ENCODE results near the gene ERMARD.

The ERMARD gene

DNA sequence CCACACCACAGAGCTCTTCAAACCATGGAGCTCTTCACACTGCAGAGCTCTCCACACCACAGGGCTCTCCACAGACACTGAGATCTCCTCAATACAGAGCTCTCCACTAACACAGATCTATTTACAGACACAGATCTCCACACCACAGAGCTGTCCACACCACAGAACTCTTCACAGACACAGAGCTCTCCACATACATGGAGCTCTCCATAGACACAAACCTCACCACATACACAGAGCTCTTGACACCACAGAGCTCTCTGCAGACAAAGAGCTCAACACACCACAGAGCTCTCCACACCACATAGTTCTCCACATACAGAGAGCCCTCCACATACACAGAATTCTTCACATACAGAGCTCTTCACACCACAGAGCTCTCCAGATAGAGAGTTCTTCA is 53.0 kb downstream of the ERMARD start:
- DNase-seq (ENCODE audit: extremely low read depth, low read depth): no peak
- TF ChIP-seq, protein P1, sequence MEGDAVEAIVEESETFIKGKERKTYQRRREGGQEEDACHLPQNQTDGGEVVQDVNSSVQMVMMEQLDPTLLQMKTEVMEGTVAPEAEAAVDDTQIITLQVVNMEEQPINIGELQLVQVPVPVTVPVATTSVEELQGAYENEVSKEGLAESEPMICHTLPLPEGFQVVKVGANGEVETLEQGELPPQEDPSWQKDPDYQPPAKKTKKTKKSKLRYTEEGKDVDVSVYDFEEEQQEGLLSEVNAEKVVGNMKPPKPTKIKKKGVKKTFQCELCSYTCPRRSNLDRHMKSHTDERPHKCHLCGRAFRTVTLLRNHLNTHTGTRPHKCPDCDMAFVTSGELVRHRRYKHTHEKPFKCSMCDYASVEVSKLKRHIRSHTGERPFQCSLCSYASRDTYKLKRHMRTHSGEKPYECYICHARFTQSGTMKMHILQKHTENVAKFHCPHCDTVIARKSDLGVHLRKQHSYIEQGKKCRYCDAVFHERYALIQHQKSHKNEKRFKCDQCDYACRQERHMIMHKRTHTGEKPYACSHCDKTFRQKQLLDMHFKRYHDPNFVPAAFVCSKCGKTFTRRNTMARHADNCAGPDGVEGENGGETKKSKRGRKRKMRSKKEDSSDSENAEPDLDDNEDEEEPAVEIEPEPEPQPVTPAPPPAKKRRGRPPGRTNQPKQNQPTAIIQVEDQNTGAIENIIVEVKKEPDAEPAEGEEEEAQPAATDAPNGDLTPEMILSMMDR (IDR thresholded peaks at IDR 0.05; ENCODE audit: low read depth, low read length, missing control alignments): no peak
- no peak overlapping the region for H3K4me3 ChIP-seq (replicated peaks; ENCODE audit: low read depth, low read length)

DNA sequence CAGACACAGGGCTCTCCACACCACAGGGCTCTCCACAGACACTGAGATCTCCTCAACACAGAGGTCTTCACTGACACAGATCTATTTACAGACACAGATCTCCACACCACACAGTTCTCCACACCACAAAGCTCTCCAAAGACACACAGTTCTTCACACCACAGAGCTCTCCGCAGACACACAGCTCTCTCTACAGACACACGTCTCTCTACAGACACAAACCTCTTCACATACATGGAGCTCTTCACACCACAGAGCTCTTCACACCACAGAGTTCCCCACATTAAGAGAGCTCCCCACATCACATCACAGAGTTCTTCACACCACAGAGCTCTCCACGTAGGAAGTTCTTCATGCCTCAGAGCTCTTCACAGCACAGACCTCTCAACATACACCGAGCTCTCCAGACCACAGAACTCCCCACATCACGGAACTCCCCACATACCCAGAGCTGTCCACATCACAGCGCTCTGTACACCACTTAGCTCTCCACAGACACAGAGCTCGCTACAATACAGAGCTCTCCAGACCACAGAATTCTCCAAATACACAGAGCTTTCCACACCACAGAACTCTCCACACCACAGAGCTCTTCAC is 53.9 kb downstream of the ERMARD start:
- no peak overlapping the region for H3K4me3 ChIP-seq (replicated peaks; ENCODE audit: low read depth, low read length)
- TF ChIP-seq, protein P1 (IDR thresholded peaks at IDR 0.05; ENCODE audit: low read depth, low read length, missing control alignments): no peak
- no peak for DNase-seq (ENCODE audit: extremely low read depth, low read depth)

DNA sequence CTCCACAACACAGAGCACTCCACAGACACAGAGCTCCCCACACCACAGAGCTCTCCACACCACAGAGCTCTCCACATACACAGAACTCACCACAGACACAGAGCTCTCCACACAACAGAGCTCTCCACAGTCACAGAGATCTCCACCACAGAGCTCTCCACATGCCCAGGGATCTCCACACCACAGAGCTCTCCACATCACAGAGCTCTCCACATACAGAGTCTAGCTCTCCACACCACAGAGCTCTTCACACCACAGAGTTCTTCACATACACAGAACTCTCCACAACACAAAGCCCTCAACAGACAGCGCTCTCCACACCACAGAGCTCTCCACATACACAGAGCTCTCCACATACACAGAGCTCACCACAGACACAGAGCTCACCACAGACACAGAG is 55.3 kb downstream of the ERMARD start:
- TF ChIP-seq, protein P1 (IDR thresholded peaks at IDR 0.05; ENCODE audit: low read depth, low read length, missing control alignments): no peak
- no peak overlapping the region for H3K4me3 ChIP-seq (replicated peaks; ENCODE audit: low read depth, low read length)
- no peak for DNase-seq (ENCODE audit: extremely low read depth, low read depth)

DNA sequence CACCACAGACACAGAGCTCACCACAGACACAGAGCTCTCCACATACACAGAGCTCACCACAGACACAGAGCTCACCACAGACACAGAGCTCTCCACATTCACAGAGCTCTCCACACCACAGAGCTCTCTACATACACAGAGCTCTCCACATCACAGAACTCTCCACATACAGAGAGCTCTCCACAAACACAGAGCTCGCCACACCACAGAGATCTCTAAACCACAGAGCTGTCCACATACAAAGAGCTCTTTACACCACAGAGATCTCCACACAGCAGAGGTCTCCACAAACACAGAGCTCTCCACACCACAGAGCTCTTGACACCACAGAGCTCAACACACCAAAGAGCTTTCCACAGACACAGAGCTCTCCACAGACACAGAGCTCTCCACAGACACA is 55.8 kb downstream of the ERMARD start:
- H3K4me3 ChIP-seq (replicated peaks; ENCODE audit: low read depth, low read length): no peak overlapping the region
- TF ChIP-seq, protein P1 (IDR thresholded peaks at IDR 0.05; ENCODE audit: low read depth, low read length, missing control alignments): no peak
- no peak for DNase-seq (ENCODE audit: extremely low read depth, low read depth)

DNA sequence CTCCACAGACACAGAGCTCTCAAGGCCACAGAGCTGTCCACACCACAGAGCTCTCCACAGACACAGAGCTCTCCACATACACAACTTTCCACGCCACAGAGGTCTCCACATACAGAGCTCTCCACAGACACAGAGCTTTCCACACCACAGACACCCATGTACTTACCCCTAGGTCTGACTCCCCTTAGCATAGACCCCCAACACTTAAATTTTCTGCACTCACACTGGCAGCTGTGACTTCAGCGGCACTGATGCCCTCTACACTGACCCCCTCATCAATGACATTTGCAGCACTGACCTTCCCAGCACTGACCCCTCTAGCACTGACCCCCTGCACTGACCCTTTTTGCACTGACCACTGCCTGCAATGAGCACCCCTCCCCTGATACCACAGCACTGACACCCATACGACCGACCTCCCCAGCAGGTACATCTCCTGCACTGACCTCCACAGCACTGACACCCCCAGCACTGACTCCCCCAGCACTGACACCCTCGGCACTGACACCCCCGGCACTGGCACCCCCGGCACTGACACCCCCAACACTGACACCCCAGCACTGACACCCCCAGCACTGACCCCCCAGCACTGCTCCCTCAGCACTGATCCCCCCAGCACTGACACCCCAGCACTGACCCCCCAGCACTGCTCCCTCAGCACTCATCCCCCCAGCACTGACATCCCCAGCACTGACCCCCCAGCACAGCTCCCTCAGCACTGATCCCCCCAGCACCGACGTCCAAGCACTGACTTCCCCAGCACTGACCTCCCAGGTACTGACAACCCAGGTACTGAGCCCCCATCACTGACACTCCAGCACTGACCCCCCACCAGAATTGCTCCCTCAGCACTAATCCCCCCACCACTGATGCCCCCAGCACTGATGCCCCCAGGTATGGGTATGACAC is 56.5 kb downstream of the ERMARD start:
- TF ChIP-seq, protein P1 (IDR thresholded peaks at IDR 0.05; ENCODE audit: low read depth, low read length, missing control alignments): no peak
- H3K4me3 ChIP-seq (replicated peaks; ENCODE audit: low read depth, low read length): no peak overlapping the region
- no peak for DNase-seq (ENCODE audit: extremely low read depth, low read depth)

DNA sequence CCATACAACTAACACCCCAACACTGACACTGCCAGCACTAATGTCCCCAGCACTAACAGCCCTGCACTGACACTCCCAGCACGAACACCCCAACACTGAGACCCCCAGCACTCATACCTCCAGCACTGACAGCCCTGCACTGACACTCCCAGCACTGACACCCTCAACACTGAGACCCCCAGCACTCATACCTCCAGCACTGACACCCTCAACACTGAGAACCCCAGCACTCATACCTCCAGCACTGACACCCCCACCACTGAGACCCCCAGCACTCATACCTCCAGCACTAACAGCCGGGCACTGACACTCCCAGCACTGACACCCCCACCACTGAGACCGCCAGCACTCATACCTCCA is 57.2 kb downstream of the ERMARD start:
- TF ChIP-seq, protein P1 (IDR thresholded peaks at IDR 0.05; ENCODE audit: low read depth, low read length, missing control alignments): no peak

More for the DNA sequence above, 57.2 kb downstream of the ERMARD start:
- DNase-seq (ENCODE audit: extremely low read depth, low read depth): no peak
- H3K4me3 ChIP-seq (replicated peaks; ENCODE audit: low read depth, low read length): no peak overlapping the region
